ENCODE results near the gene PTPRN.
A peak's percentile ranks its signal among the peaks of the same experiment; 100 is the strongest.

PTPRN gene

GRCh38 chr2:219245148-219245898 is 63.9 kb downstream of the PTPRN start, which contains the start of the genes GLB1L and STK16:
TSS of gene GLB1L (minus strand) at chr2:219245444. CDS start at chr2:219243573, 1,871 bp downstream.
TSS of gene STK16 (plus strand) at chr2:219245479. CDS start at chr2:219246000, 521 bp downstream.
- ATAC-seq (ENCODE audit: low read depth): peak; percentile 84
- Mint-ChIP-seq H3K36me3 (peaks cover 11% of the 10 kb centered on the region), H3K27ac (peak within 1 kb of the TSS; percentile 93), H3K9me3 (no peaks in the 10 kb centered on the region), H3K4me1 (peaks cover 38% of the 10 kb centered on the region), H3K4me3 (peak within 1 kb of the TSS; percentile 88), H3K27me3 (no peaks in the 10 kb centered on the region)
- peak; percentile 83 to 91 for DNase-seq (ENCODE audit: low spot score in 2 of 2)

- H3K9me3 Mint-ChIP-seq: no peaks in the 10 kb centered on the region
- H3K27me3 Mint-ChIP-seq: no peaks in the 10 kb centered on the region
- no peak for ATAC-seq (ENCODE audit: low read depth)
- peaks cover 32% of the 10 kb centered on the region for H3K4me1 Mint-ChIP-seq
- peak overlapping the region; percentile 88 for H3K4me3 Mint-ChIP-seq
- peaks cover 9% of the 10 kb centered on the region for H3K36me3 Mint-ChIP-seq
- peak overlapping the region; percentile 93 for H3K27ac Mint-ChIP-seq
- DNase-seq (ENCODE audit: low spot score in 2 of 2): no peak
Observed at GRCh38 chr2:219244789-219245147, 64.4 kb downstream of the PTPRN start.

GRCh38 chr2:219243291-219243761 is 65.9 kb downstream of the PTPRN start:
- H3K36me3 Mint-ChIP-seq: peaks cover 5% of the 10 kb centered on the region
- H3K4me1 Mint-ChIP-seq: peaks cover 21% of the 10 kb centered on the region
- peak overlapping the region; percentile 28 for H3K4me3 Mint-ChIP-seq
- no peak overlapping the region for H3K27ac Mint-ChIP-seq
- ATAC-seq (ENCODE audit: low read depth): no peak
- no peaks in the 10 kb centered on the region for H3K9me3 Mint-ChIP-seq
- H3K27me3 Mint-ChIP-seq: no peaks in the 10 kb centered on the region
- DNase-seq (ENCODE audit: low spot score in 2 of 2): no peak

Measured in memory B cell (primary cell).